IPS-15b (cell line): ENCODE results near the gene DCAF12.
"Not testable (repeated sequence)": the region's sequence is repeated elsewhere in the genome, so short reads cannot be mapped to it uniquely, and the experiment has no call there.

Experiments
- H3K27me3 ChIP-seq: one replicate; pipeline ENCODE4 v1.6.1; 2013; ENCODE audit warnings: low read length; ENCODE audit not compliant: control insufficient read depth, insufficient read depth
- H3K36me3 ChIP-seq: one replicate; pipeline ENCODE4 v1.6.1; 2013; ENCODE audit warnings: low read length; ENCODE audit not compliant: control insufficient read depth, insufficient read depth
- H3K4me1 ChIP-seq: one replicate; pipeline ENCODE4 v1.6.1; 2013; ENCODE audit warnings: mild to moderate bottlenecking, low read length; ENCODE audit not compliant: control insufficient read depth, insufficient read depth
- H3K4me3 ChIP-seq: one replicate; pipeline ENCODE4 v1.5.1; 2013; ENCODE audit warnings: low read depth, low read length
- H3K9ac ChIP-seq: one replicate; pipeline ENCODE4 v1.6.1; 2013; ENCODE audit warnings: low read depth, mild to moderate bottlenecking, low read length
- H3K9me3 ChIP-seq: one replicate; pipeline ENCODE4 v1.6.1; 2013; ENCODE audit warnings: mild to moderate bottlenecking, low read length; ENCODE audit not compliant: control insufficient read depth, insufficient read depth

Gene DCAF12

DNA sequence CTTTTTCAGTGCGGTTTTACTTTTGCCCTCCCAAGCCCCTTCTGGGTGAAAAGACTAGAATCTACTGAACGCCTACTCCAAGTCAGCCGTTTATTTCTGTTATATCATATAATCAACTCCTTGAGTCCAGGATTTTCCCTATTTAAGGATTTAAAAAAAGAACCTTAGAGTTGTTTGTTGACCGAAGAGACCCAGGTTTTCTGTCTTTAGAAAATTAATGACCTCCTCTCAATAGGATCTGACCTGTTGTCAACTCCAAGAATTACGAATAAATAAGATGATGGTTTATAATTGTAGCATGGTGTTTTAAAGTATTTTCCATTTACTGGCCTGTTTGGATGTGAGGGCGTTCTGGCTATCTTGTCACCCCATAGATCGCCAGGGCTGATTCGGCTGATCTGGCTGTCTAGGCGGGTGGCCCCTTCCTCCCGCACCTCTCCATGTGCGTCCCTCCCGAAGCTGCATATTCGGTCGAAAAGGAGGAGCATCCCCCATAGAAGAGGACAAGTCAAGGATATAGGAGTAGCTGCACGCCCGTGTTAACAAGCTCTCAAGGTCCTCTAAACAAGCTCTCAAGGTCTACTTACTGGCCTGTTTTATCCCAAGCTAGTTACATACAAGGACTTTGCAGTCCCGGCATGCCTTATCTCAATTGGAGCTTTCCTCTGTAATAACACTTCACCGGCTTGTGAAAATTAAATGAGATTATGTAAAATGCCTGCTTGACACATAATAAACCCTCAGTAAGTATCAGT is 76.7 kb downstream of the DCAF12 start:
- peak overlapping the region; percentile 91 for H3K4me3 ChIP-seq
- H3K27me3 ChIP-seq = no peaks in the 10 kb centered on the region
- H3K4me1 ChIP-seq = no peaks in the 10 kb centered on the region

DNA sequence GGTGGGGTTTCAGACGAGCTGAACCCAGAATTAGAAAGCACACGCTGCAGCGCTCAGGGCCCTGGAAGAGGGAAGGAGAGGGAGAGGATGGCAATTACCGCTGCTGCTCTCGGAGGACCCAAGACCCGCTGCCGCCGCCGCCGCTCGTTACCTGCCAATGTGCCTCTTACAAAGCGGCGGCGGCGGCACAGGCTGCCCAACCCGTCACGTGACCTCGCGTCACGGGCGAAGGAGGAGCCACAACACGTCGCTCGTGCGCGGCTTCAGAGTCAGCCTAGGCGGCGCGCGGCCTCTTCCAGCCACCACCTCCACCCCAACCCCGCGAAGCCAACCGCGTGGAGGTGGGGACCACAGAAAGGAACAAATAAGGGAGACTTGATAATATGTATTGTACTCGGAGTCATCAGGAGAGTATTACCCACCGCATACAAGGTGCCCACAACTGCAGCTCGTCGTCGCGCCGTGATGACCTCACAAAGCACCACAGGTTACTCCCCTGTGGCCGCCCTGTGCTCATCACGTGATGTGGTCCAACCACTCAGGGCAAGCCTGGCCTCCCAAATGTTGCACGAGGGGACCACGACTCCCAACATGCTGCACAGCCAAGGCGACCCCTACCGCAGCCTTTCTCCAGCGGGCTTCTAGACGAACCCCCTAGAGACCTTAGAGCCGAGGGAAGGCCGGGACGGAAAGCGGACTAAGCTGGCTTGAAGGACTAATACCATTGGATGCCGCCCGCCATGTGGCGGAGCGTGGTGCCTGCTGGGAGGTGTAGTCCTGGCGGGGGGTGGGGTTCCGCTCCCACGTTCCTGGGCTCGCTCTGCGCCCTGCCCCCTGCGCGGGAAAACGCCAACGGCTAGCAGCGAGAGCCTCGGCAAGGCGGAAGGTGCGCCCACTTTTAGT is 77.5 kb downstream of the DCAF12 start, which contains the start of gene UBAP2:
Gene UBAP2 (minus strand): TSS at position 161 of the 903 bp plus-strand sequence. CDS start 31,739 bp downstream, outside the sequence.
- Histone ChIP-seq H3K4me3 (peak within 1 kb of the TSS; percentile 91), H3K36me3 (no peaks in the 10 kb centered on the region), H3K9ac (peak within 1 kb of the TSS; percentile 99), H3K27me3 (no peaks in the 10 kb centered on the region), H3K4me1 (no peaks in the 10 kb centered on the region), H3K9me3 (no peaks in the 10 kb centered on the region)

More for the DNA sequence above, 76.7 kb downstream of the DCAF12 start:
- Histone ChIP-seq H3K9ac (peak overlapping the region; percentile 99), H3K36me3 (no peaks in the 10 kb centered on the region), H3K9me3 (no peaks in the 10 kb centered on the region)

DNA sequence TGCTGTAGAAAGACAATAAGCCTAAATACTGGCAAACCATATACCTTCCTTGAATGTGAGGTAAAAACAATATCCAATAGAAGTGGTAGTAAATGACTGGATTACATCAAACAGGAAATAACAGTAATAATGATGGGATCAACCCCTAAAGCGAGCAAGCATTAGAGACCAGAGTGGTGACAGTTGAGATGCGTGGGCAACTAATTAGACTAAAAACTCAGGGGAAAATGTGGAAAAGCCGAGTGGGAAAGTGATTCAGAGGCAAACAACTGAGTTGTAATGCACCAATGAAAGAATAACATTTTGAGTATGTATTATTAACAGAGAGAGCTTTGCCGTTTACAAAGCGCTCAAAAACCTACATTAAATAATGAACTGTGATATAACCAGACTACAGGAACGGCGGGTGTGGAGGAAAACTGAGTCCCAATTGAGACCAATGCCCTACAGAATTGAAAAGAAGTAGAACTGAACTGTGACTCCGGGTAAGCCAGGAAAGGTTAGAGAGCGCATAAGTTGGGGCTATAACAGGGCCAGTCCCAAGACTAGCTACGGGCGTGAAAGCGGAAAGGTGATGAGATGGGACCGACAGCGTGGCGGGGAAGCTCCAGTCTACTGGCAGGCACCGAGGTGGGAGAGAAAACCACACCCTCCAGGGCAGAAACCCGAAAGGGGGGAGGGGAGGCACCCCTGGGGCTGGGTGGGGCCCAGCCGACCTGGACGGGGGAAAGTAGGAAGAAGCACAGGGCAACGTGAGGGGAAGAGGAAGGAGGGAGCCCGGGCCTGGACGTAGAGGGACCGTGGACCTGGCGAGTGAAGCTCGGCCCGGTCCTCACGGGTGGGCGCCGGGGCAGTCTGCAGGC is 78.4 kb downstream of the DCAF12 start:
- no peaks in the 10 kb centered on the region for H3K36me3 ChIP-seq
- no peaks in the 10 kb centered on the region for H3K27me3 ChIP-seq
- H3K9ac ChIP-seq = peak overlapping the region; percentile 99
- peak overlapping the region; percentile 91 for H3K4me3 ChIP-seq
- H3K9me3 ChIP-seq = no peaks in the 10 kb centered on the region
- H3K4me1 ChIP-seq = no peaks in the 10 kb centered on the region

DNA sequence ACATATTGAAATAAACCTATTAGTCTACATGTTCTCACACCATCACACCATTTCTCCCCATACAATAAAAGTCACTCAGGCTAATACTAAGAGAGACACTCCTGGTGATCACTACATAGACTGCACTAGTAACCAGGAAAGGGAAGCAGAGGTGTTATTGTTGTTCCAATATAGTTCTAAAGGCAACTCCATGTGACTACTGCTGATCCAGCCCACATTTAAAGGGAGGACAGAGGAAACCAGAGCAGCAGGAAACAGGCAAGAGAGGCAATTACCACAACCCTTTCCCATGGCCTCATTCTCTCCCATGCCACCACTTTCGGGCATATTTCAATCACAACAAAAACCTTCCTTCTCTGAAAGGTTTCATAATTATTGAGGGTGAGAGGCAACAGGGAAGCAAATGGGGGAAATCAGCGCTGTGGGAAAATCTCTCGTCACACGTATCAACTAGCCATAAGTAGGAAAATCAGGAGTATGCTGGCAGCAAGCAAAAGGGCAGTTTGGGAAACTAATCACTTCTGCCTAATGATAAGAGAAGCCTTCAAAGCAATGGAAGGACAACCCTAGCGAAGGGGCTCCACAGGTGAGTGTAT is 79.6 kb downstream of the DCAF12 start:
- no peaks in the 10 kb centered on the region for H3K27me3 ChIP-seq
- H3K9ac ChIP-seq = no peak overlapping the region
- no peaks in the 10 kb centered on the region for H3K36me3 ChIP-seq
- H3K4me3 ChIP-seq = peak overlapping the region; percentile 91
- H3K9me3 ChIP-seq = no peaks in the 10 kb centered on the region
- no peaks in the 10 kb centered on the region for H3K4me1 ChIP-seq

DNA sequence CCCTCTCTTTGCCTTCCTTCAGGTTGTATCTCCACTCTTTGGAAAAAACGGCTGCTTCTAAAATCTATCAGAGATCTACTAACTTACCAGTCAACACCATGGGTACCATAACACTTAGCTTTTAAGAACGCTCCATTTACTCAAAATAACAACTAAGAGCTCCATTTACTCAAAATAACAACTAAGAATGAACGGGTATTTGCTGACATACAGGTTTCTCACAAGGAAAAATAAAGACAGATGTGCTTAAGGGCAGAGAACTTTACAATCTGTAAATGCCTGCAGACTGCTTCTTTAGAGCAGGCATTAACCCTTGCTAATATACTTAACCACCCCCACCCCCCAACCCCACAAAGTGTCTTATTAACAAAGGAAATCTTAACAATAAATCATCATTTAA is 80.6 kb downstream of the DCAF12 start:
- no peaks in the 10 kb centered on the region for H3K27me3 ChIP-seq
- H3K4me3 ChIP-seq = no peak overlapping the region
- no peak overlapping the region for H3K9ac ChIP-seq
- no peaks in the 10 kb centered on the region for H3K9me3 ChIP-seq
- H3K4me1 ChIP-seq = no peaks in the 10 kb centered on the region
- no peaks in the 10 kb centered on the region for H3K36me3 ChIP-seq

DNA sequence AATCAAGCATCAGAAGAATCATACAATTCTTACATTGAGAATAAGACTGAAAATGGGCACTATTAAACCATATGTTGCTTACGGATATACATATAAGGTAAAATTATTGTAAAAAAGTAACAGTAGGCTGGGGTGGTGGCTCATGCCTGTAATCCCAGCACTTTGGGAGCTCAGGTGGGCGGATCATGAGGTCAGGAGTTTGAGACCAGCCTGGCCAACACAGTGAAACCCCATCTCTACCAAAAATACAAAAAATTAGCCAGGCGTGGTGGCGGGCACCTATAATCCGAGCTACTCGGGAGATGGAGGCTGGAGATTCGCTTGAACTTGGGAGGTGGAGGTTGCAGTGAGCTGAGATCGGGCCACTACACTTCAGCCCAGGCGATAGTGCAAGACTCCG is 84.4 kb downstream of the DCAF12 start:
- H3K9ac ChIP-seq, H3K9me3 ChIP-seq, H3K36me3 ChIP-seq: not testable (repeated sequence)

DNA sequence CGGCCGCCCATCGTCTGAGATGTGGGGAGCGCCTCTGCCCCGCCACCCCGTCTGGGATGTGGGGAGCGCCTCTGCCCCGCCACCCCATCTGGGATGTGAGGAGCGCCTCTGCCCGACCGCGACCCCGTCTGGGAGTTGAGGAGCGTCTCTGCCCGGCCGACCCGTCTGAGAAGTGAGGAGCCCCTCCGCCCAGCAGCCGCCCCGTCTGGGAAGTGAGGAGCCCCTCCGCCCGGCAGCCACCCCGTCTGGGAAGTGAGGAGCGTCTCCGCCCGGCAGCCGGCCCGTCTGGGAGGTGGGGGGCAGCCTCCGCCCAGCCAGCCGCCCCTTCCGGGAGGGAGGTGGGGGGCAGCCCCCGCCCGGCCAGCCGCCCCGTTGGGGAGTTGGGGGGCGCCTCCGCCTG is 87.6 kb downstream of the DCAF12 start:
- not testable (repeated sequence) for H3K4me1 ChIP-seq, H3K27me3 ChIP-seq, H3K9ac ChIP-seq, H3K4me3 ChIP-seq, H3K9me3 ChIP-seq, H3K36me3 ChIP-seq

More for the DNA sequence above, 84.4 kb downstream of the DCAF12 start:
- not testable (repeated sequence) for H3K4me1 ChIP-seq, H3K4me3 ChIP-seq, H3K27me3 ChIP-seq

DNA sequence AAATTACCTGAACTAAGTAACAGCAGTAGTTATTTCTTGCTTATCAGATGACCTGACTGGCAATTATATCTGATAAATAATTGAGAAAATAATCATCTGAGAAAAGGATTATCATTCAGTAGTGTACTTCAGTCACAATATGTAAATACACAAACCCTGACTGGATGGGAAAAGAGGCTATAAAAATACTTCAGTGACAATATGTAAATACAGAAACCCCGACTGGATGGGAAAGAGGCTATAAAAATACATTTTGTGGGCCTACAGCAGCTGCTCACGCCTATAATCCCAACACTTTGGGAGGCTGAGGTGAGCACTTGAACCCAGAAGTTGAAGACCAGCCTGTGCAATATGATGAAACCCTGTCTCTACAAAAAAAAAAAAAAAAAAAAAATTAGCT is 88.9 kb downstream of the DCAF12 start:
- Histone ChIP-seq H3K27me3 (no peaks in the 10 kb centered on the region), H3K9me3 (no peaks in the 10 kb centered on the region), H3K4me1 (no peaks in the 10 kb centered on the region), H3K9ac (no peak overlapping the region), H3K4me3 (no peak overlapping the region), H3K36me3 (peaks cover 7% of the 10 kb centered on the region)

DNA sequence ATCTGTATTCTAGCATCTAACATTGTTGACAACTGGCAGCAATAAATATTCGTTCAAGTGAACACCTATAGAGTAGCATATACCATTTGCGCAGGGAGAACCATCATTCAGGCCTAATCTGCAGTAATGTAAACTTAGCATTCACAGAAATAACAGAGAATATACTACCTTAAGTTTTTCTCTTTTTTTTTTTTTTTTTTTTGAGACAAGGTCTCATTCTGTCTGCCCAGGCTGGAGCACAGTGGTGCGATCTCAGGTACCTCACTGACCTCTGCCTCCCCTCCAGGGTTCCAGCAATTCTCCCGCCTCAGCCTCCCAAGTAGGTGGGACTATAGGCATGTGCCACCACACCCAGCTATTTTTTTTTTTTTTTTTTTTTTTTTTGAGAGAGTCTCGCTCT is 89.9 kb downstream of the DCAF12 start:
- H3K4me3 ChIP-seq = no peak overlapping the region
- H3K4me1 ChIP-seq = no peaks in the 10 kb centered on the region
- H3K36me3 ChIP-seq = peaks cover 7% of the 10 kb centered on the region
- H3K27me3 ChIP-seq = no peaks in the 10 kb centered on the region
- H3K9me3 ChIP-seq = no peaks in the 10 kb centered on the region
- H3K9ac ChIP-seq = no peak overlapping the region
